SU-DHL-6 (cell line): ENCODE data around the gene IRX3.

Experiments
- H2AFZ ChIP-seq: fragments of 200-600 bp; sonication (generic); 2 replicates; pipeline ENCODE4 v1.6.1; 2014; ENCODE audit warnings: low read depth, mild to moderate bottlenecking, moderate library complexity, mixed read lengths, antibody characterized with exemption, low read length; ENCODE audit not compliant: severe bottlenecking
- H3F3A ChIP-seq: fragments of 200-600 bp; shearing (Covaris generic); 2 replicates; pipeline ENCODE4 v1.6.0; 2016; ENCODE audit warnings: antibody characterized with exemption, mild to moderate bottlenecking; ENCODE audit not compliant: insufficient read depth
- H3K27ac ChIP-seq: fragments of 200-600 bp; sonication (generic); 2 replicates; pipeline ENCODE4 v1.5.1; 2016; ENCODE audit warnings: low read depth, mild to moderate bottlenecking, low read length, moderate library complexity, mixed read lengths
- H3K27me3 ChIP-seq: fragments of 200-600 bp; sonication (generic), shearing (Covaris generic); 2 replicates; pipeline ENCODE4 v1.6.0; 2014; ENCODE audit warnings: mild to moderate bottlenecking, low read length
- H3K36me3 ChIP-seq: fragments of 200-600 bp; sonication (generic); 2 replicates; pipeline ENCODE4 v1.6.1; 2014; ENCODE audit warnings: mild to moderate bottlenecking, low read length, mixed read lengths
- H3K4me2 ChIP-seq: fragments of 300-600, 200-600 bp; shearing (Covaris generic), sonication (generic); 2 replicates; pipeline ENCODE4 v1.6.0; 2014; ENCODE audit warnings: low read length, low read depth, mild to moderate bottlenecking; ENCODE audit not compliant: poor library complexity, severe bottlenecking
- H3K4me3 ChIP-seq: fragments of 200-600 bp; sonication (generic); 2 replicates; pipeline ENCODE4 v1.5.1; 2014; ENCODE audit warnings: antibody characterized with exemption, low read length, mild to moderate bottlenecking, mixed read lengths; ENCODE audit not compliant: insufficient read depth, poor library complexity, severe bottlenecking
- H3K79me2 ChIP-seq: fragments of 200-600 bp; sonication (generic); 2 replicates; pipeline ENCODE4 v1.6.1; 2014; ENCODE audit warnings: mild to moderate bottlenecking, low read length, moderate library complexity; ENCODE audit not compliant: insufficient read depth
- H3K9ac ChIP-seq: fragments of 200-600 bp; sonication (generic); 2 replicates; pipeline ENCODE4 v1.7.0; 2014; ENCODE audit warnings: mild to moderate bottlenecking, low read length
- H3K9me2 ChIP-seq: fragments of 200-600 bp; sonication (generic); replicated peaks from 2 replicates; pipeline ENCODE4 v1.6.1; 2014; ENCODE audit warnings: low read length; ENCODE audit not compliant: insufficient read depth
- H3K9me3 ChIP-seq: fragments of 200-600 bp; sonication (generic); 2 replicates; pipeline ENCODE4 v1.6.1; 2014; ENCODE audit warnings: low read length, mixed read lengths; ENCODE audit not compliant: insufficient read depth
- H4K20me1 ChIP-seq: fragments of 200-600 bp; sonication (generic); 2 replicates; pipeline ENCODE4 v1.6.1; 2014; ENCODE audit warnings: low read depth, mild to moderate bottlenecking, antibody characterized with exemption, low read length, moderate library complexity, mixed read lengths
- CTCF ChIP-seq: fragments of 200-600 bp; sonication (generic); IDR thresholded peaks from one replicate; pipeline ENCODE4 v1.5.1; 2017; ENCODE audit warnings: antibody characterized with exemption, mild to moderate bottlenecking, low read length, moderate library complexity; ENCODE audit not compliant: insufficient read depth, poor library complexity, severe bottlenecking
- EZH2phosphoT487 ChIP-seq: fragments of 200-600 bp; sonication (generic), shearing (Covaris generic); conservative IDR thresholded peaks from 2 replicates; pipeline ENCODE4 v1.6.1; 2018; ENCODE audit warnings: mild to moderate bottlenecking, antibody characterized with exemption, low read length, moderate library complexity, mixed read lengths

The IRX3 gene

GRCh38 chr16:54331241-54332002, 44.8 kb upstream of the IRX3 start:
- H3K4me2 ChIP-seq: no peak overlapping the region
- no peaks in the 10 kb centered on the region for H3K9me2 ChIP-seq
- H3F3A ChIP-seq: no peaks in the 10 kb centered on the region
- H3K27me3 ChIP-seq: no peaks in the 10 kb centered on the region
- H3K27ac ChIP-seq: no peak overlapping the region
- no peak overlapping the region for H3K4me3 ChIP-seq
- H3K36me3 ChIP-seq: no peaks in the 10 kb centered on the region
- no peaks in the 10 kb centered on the region for H4K20me1 ChIP-seq
- TF ChIP-seq CTCF: no peak
- no peak for TF ChIP-seq EZH2phosphoT487
- H3K9ac ChIP-seq: no peak overlapping the region
- H3K79me2 ChIP-seq: no peaks in the 10 kb centered on the region
- no peaks in the 10 kb centered on the region for H3K9me3 ChIP-seq
- H2AFZ ChIP-seq: no peak overlapping the region

GRCh38 chr16:54327609-54328008, 41.0 kb upstream of the IRX3 start:
- H3K27me3 ChIP-seq: no peaks in the 10 kb centered on the region
- no peak overlapping the region for H2AFZ ChIP-seq
- no peaks in the 10 kb centered on the region for H3K79me2 ChIP-seq
- H3K36me3 ChIP-seq: no peaks in the 10 kb centered on the region
- H3K9me3 ChIP-seq: no peaks in the 10 kb centered on the region
- no peak overlapping the region for H3K4me3 ChIP-seq
- H3K9ac ChIP-seq: no peak overlapping the region
- H3K9me2 ChIP-seq: no peaks in the 10 kb centered on the region
- H3K27ac ChIP-seq: no peak overlapping the region
- H4K20me1 ChIP-seq: no peaks in the 10 kb centered on the region
- TF ChIP-seq EZH2phosphoT487 (no peak), CTCF (no peak)
- H3K4me2 ChIP-seq: no peak overlapping the region
- H3F3A ChIP-seq: no peaks in the 10 kb centered on the region

- Histone ChIP-seq H3K9ac (no peak overlapping the region), H3K9me3 (no peaks in the 10 kb centered on the region), H3K4me2 (no peak overlapping the region)
Measured at GRCh38 chr16:54326266-54326662, 39.7 kb upstream of the IRX3 start.

More at GRCh38 chr16:54326266-54326662, 39.7 kb upstream of the IRX3 start:
- Histone ChIP-seq H4K20me1 (no peaks in the 10 kb centered on the region), H3K27me3 (no peaks in the 10 kb centered on the region), H3K4me3 (no peak overlapping the region), H3K79me2 (no peaks in the 10 kb centered on the region), H3K27ac (no peak overlapping the region), H2AFZ (no peak overlapping the region), H3K9me2 (no peaks in the 10 kb centered on the region), H3K36me3 (no peaks in the 10 kb centered on the region), H3F3A (no peaks in the 10 kb centered on the region)
- TF ChIP-seq CTCF (no peak), EZH2phosphoT487 (no peak)
